Peyer's patch (tissue), 4 donors: ENCODE data around the gene TOP3B.
"Not testable (repeated sequence)": the region's sequence is repeated elsewhere in the genome, so short reads cannot be mapped to it uniquely, and the experiment has no call there.

Experiments
- POLR2A ChIP-seq, 2 donors: fragments of 450-650 bp; IDR thresholded peaks; one replicate each; pipeline ENCODE4 v1.5.1; 2017; ENCODE audit warnings: antibody characterized with exemption in 2 of 2, mild to moderate bottlenecking in 2 of 2, moderate library complexity in 2 of 2
- TF ChIP-seq, protein P1 (sequence below), 6 experiments: fragments of 450-650 bp in 4 of 6; fragments of 200-600 bp in 2 of 6; sonication (generic) in 1 of 6; IDR thresholded peaks; one replicate each; pipeline ENCODE4 v1.5.1; 2017 to 2019; ENCODE audit warnings: antibody characterized with exemption in 6 of 6, mild to moderate bottlenecking in 3 of 6, moderate library complexity in 1 of 6

DNA sequence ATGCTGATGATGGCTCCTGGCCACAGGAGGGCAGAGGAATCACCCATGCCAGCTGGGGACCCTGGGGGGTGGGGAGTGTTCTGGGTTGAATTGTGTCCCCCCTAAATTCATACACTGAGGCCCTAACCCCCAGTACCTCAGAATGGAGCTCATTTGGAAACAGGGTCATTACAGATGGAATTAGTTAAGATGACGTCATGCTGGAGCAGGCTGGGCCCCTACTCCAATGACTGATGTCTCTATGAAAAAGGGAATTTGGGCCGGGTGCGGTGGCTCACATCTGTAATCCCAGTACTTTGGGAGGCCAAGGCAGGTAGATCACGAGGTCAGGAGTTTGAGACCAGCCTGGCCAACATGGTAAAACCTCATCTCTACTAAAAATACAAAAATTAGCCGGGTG is 42.7 kb downstream of the TOP3B start:
- TF ChIP-seq, protein P1, sequence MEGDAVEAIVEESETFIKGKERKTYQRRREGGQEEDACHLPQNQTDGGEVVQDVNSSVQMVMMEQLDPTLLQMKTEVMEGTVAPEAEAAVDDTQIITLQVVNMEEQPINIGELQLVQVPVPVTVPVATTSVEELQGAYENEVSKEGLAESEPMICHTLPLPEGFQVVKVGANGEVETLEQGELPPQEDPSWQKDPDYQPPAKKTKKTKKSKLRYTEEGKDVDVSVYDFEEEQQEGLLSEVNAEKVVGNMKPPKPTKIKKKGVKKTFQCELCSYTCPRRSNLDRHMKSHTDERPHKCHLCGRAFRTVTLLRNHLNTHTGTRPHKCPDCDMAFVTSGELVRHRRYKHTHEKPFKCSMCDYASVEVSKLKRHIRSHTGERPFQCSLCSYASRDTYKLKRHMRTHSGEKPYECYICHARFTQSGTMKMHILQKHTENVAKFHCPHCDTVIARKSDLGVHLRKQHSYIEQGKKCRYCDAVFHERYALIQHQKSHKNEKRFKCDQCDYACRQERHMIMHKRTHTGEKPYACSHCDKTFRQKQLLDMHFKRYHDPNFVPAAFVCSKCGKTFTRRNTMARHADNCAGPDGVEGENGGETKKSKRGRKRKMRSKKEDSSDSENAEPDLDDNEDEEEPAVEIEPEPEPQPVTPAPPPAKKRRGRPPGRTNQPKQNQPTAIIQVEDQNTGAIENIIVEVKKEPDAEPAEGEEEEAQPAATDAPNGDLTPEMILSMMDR (IDR thresholded peaks at IDR 0.05), result not testable (repeated sequence)
- not testable (repeated sequence) for TF ChIP-seq POLR2A (IDR thresholded peaks at IDR 0.05)
